NCI-H1694 treated with DMSO at 0.1 percent for 48 hours (cell line): ENCODE measurements around the gene TMF1.

Experiments
- DNase-seq: peaks from one replicate; lab custom pipeline; 2025; lab: John Stamatoyannopoulos, UW

The TMF1 gene

GRCh38 chr3:69079269-69080159 lies 27.4 kb upstream of the TMF1 start:
- DNase-seq: no peak

GRCh38 chr3:69072928-69073327 lies 20.8 kb upstream of the TMF1 start:
- no peak for DNase-seq

DNA sequence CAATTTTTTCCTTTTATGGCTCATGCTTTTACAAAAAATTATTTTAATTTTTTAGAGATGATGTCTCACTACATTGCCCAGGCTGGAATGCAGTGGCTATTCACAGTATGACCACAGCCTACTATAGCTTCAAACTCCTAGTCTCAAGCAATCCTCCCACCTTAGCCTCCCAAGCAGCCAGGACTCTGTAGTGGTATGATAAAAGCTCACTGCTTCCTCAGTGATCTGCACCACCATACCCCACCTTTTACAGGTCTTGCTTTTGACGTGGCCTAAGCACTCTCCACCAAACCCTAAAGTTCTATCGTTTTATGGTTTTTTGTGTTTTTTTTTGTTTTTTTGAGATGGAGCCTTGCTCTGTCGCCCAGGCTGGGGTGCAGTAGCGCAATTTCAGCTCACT lies 14.0 kb upstream of the TMF1 start:
- no peak for DNase-seq

GRCh38 chr3:69065318-69065964 lies 13.3 kb upstream of the TMF1 start:
- DNase-seq: no peak

DNA sequence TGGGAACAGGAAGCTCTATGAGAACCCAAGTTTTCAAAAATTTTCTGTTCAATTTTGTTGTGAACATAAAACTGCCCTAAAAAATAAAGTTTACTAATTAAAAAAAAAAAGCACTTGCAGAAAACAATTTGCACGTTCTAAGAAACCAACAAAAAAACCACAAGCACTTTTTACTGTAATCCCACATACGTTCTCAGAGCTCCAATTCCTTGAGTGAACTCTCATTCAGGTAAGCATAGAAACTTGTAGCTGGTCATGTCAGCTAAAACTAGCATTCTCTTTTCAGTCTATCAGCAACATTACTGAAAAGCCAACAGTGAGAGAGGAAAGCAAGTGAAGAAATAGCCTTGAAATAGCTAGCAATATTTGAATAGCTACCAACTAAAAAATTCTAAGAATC lies 11.5 kb upstream of the TMF1 start:
- DNase-seq: no peak

GRCh38 chr3:69059688-69060087 lies 7.6 kb upstream of the TMF1 start:
- no peak for DNase-seq

DNA sequence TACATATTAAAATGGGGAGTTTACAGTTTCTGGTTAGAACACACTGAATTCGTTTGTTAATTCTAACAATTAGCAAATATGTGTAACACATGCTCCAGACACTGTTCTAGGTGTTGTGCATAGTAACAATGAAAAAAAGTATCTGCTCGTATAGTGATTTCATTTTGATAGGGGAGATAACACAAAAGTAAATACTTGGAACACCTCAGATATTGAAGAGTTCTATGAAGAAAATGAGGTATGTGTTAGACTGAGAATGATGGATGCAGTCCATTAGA lies 6.8 kb upstream of the TMF1 start:
- DNase-seq: no peak

DNA sequence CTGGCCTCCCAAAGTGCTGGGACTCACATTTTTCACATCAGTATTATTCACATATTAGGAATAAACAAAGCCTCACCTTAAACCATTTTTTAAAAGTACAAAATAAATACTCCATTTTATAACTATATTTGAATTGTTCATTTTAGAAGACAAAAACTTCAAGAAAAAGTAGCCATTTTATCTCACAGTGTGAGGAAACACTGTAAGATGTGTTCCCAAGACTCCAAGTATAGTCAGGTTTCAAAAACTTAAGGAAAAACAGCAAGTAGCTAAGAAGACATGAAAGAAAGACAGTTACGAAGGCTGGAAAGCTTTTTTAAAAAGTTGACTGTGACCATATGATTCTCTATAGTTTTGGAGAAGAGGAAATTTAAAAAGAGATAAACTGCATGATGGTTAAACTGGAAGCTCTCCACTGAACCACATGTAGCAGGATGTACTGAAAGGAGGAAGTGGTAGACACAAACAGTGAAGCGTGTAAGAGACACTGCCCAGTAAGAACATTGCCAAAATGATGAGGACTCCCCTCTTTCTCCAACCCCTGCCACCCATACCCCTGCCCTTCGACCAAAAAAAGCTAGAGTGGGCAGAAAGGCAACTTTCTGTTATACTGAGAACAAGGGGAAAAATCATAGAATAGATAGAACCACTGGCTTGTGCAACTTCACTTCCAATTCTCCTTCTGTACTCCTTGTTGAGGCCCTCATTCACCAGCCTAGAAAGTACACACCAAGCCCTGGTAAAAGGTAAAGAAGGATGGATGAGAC lies 6.2 kb upstream of the TMF1 start:
- DNase-seq: no peak

GRCh38 chr3:69052472-69052898 lies 352 bp upstream of the TMF1 start:
- DNase-seq: no peak

GRCh38 chr3:69048990-69049389 lies 3.1 kb downstream of the TMF1 start:
- DNase-seq: no peak

GRCh38 chr3:69044608-69045007 lies 7.5 kb downstream of the TMF1 start:
- no peak for DNase-seq

DNA sequence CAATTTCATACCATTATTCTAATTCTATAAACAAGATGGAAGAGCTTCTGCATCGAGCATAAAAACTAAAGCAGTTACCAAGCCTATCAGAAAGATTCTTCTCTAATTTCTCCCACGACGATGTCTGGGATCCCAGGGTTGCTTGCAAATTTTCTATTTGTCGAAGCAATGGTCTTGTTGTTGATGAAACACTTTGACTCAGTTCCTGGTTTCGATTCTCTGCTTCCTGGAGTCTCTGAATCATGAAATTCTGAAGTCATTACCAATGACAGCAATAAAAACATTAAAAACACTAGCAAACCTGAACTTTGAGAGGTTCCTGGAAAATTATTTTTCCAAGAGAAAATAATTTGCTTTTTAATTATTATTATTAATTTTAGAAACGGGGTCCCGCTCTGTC lies 18.7 kb downstream of the TMF1 start:
- no peak for DNase-seq

- no peak for DNase-seq
Observed at GRCh38 chr3:69032737-69033136, 19.4 kb downstream of the TMF1 start.

GRCh38 chr3:69032142-69032541 lies 20.0 kb downstream of the TMF1 start:
- no peak for DNase-seq

- DNase-seq: no peak
Observed at GRCh38 chr3:69031635-69032034, 20.5 kb downstream of the TMF1 start.

DNA sequence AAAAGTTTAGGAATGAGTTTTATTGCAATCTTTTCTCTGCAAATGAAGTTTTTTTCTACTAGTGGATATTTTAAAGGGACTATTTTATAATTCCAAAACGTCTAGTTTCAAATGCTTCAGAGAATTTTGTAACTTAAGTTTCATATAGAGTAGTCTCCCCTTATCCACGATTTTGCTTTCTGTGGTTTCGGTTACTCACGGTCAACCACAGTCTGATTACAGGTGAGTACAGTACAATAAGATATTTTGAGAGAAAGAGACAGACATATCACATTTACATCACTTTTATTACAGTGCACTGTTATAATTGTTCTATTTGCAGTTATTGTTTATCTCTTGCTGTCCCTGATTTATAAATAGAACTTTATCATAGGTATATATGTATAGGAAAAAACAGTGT lies 31.3 kb downstream of the TMF1 start:
- no peak for DNase-seq

DNA sequence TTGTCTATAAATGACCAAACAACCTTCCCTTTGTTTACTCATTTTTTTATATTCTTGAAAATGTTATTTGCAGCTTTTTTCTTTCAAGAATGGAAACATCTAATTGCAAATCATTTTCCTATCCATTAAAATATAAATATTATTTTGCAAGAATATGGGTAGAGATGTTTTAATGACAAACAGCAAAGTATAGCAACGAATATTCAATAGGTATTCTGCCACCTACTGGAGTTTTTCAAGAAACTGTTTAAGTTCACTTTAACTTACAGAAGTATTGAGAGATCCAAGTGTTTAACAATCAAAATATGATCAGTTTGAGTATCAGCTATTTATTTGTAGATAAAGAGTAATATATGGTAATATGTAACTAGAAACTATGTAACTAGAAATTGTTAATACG lies 31.7 kb downstream of the TMF1 start:
- DNase-seq: no peak

- no peak for DNase-seq
Observed at GRCh38 chr3:69016901-69017300, 35.2 kb downstream of the TMF1 start.

DNA sequence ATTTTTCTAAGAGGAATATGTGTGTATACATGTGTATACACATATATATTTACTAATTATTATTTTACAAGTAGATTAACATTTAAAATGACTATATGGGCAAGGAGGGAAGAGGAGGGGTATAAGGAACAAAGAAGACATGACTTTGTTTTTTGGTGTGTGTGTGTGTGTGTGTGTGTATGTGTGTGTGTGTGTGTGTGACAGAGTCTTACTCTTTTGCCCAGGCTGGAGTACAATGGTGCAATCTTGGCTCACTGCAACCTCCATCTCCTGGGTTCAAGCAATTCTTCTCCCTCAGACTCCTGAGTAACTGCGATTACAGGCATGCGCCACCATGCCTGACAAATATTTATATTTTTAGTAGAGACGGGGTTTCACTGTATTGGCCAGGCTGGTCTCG lies 36.0 kb downstream of the TMF1 start:
- no peak for DNase-seq

DNA sequence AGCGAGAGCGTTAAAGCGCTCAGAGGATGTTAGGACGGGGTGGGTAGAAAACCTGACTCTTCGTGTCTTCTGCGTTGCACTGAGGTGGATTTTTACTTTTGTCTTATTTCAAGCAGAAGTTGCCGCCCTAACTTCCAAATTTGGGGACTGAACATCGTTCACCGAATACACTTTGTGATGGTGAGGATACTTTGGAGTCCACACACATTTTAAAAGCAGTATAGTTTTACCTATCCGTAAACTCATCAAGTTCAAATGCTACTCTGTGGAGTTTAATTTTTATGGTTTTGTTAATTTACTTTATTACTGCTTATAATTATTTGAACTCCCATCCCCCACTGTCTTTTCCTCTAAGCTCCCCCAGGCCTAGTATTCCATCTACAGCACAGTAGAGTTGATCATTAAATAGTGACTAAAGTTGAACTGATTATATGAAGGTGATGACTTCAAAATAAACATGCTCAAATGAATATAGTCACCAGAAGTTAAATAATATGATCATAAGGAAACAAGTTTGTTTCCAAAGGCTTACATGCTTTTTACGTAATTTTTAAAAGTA lies 38.0 kb downstream of the TMF1 start:
- no peak for DNase-seq

DNA sequence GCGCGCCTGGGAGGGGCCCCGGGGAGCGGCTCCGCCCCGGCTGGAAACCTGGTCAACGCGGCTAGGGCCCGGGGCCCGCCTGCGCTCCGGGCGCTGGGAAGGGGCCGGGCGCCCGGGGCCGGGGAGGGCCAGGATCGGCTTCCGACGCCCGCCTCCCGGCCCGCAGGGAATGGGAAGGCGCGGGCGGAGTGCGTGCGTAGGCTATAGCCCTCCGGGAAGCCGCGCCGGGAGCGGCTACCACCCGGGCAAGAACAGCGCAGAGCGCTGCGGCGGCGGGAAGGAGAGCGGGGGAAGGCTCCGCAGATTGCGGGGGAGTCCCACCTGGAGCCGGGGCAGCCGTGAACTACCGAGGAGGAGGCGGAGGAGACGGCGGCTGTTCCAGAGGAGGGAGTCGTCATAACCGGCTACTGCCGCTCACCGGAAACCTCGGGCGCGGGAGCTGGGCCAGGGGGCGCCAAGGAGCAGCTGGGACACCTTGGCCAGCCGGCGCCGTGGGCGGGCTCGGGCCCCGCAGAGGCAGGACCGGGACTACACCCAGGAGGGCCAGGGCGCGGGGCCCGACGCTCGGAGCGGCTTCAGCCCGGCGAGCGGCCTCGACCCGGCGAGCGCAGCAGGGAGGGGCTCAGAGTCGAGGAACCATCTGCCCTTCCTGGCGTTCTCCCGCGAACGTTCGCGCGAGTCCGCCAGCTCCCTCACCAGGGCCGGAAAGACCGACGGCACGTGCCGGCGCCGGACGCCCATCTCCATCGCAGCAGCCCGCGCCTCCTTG lies 38.7 kb downstream of the TMF1 start, which contains the start of gene EOGT:
Gene EOGT, minus strand, starts transcription at position 432 of the 769 bp plus-strand sequence. CDS start 3,838 bp downstream, outside the sequence.
- DNase-seq: no peak

DNA sequence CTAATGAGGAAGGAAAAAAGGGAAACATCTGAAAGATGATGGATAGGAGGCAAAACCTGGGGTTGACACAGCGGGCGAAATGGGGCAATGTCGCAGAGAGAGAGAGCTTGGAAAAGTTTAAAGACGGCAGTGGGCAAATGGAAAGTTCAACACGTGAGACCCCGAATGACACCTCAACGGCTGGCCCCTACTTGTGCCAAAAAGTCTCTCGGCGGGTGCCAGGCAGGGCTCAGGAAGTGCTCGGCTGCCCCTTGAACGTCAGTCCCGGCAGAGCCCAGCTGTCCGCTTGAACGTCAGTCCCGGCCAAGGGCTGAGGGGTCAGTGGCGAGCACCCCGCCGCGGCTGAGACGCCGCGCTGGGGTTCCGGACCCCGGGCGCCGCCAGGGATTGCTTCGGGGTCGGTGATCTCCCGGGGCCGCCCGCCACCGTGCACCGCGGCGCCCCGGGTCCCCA lies 39.3 kb downstream of the TMF1 start:
- no peak for DNase-seq
